ENCODE measurements around the gene TAX1BP1.
"Not testable (repeated sequence)": the region's sequence is repeated elsewhere in the genome, so short reads cannot be mapped to it uniquely, and the experiment has no call there.

The TAX1BP1 gene

DNA sequence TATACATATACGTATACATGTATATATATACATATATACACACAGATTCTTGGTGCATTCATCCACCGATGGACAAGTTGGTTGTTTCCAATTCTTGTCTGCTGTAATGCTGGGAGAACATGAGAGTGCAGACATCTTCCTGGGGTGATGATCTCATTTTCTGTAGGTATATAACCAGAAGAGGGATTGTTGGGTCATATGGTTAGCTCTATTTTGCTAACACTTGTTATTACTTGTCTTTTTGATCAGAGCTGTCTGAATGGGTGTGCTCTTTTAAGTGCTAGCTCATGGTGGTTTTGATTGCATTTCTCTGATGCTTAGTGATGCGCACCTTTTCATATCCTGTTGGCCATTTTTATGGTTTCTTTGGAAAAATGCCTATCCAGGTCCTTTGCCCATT, 106.4 kb downstream of the TAX1BP1 start:
- no peak for DNase-seq

DNA sequence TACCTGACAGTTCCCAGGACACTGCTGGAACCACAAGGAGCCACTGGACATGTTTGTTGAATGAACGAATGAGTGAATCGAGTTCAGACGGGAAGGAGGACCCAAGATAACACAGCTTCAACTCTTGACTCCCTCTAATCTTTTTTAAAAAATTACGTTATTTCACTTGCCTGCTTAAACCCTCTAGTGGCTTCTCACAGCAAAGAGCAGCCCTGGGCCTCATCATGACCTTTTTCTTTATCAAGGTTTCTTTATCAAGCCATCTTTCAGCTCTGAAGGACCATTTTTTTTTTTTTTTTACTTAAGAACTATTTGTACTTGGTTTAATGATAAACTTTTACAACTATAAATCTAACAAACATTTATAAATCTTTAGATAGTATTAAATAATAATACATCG, 110.6 kb downstream of the TAX1BP1 start:
- DNase-seq = no peak

DNA sequence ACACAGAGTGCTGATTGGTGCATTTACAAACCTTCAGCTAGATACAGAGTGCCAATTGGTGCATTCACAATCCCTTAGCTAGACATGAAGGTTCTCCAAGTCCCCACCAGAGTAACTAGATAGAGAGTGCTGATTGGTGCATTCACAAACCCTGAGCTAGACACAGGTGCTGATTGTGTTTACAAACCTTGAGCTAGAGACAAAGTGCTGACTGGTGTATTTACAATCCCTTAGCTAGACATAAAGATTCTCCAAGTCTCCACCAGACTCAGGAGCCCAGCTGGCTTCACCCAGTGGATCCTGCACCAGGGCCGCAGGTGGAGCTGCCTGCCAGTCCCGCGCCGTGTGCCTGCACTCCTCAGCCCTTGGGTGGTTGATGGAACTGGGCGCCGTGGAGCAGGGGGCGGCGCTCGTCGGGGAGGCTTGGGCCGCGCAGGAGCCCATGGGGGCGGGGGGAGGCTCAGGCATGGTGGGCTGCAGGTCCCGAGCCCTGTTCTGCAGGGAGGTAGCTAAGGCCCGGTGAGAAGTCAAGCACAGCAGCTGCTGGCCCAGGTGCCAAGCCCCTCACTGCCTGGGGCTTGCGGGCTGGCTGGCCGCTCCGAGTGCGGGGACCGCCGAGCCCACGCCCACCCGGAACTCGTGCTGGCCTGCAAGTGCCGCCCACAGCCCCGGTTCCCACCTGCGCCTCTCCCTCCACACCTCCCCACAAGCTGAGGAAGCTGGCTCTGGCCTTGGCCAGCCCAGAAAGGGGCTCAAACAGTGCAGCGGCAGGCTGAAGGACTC, 116.9 kb downstream of the TAX1BP1 start:
- DNase-seq = not testable (repeated sequence)

DNA sequence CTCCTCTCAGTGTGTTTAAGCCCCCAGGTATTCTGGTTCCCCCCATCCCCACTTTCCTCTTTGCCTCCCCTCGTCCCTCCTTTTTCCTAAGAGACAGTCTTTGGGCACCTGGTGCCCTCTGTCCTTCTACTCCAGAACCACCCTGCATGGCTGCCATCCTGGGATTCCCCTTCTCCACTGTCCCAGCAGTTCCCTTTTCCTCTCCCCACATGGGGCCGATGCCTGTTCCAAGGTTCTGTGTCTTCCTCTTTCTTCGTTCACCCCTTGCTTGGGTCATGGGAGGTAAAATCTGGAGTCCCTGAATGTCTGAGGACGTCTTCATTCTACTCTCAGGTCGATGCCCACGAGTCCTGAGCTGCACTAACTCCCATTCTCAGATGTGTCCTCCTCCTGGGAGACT, 120.8 kb downstream of the TAX1BP1 start:
- no peak for DNase-seq

DNA sequence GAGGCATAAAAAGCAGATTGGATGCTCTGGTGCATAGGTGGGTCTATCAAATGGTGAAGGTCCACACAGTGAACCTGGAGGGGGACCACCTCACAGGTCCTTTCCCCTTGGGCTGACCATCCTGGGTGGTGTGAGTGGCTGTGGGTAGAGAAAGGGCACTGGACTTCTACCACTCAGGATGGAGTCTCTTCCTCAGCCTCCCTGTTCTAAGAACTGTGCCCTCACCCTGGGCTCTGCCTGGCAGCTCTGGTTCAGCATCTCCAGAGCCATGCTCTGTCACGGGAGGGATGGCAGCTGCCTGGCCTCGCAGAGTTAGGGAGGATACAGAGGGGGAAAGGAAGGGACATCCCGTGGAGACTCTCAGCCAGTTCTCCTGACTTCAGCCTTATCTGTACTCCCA, 121.8 kb downstream of the TAX1BP1 start:
- DNase-seq = no peak

DNA sequence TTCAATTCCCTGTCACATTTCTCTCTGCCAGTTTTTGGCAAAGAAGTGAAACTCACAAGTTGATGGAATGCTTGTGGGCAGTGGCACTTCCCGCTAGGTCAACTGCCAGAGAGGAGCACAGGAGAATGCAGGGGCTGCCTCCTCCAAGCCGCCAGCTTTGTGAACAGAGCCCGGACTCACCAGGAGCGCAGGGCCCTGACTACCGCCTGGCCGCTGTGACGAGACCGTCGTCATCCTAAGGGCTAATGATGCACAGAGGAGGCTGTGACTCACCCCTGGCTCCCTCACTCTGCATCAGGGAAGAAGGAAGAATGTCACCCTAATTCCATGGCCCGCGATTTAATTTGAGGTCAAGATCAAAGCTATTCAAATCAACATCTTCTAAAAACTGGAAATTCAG, 123.9 kb downstream of the TAX1BP1 start:
- no peak for DNase-seq

DNA sequence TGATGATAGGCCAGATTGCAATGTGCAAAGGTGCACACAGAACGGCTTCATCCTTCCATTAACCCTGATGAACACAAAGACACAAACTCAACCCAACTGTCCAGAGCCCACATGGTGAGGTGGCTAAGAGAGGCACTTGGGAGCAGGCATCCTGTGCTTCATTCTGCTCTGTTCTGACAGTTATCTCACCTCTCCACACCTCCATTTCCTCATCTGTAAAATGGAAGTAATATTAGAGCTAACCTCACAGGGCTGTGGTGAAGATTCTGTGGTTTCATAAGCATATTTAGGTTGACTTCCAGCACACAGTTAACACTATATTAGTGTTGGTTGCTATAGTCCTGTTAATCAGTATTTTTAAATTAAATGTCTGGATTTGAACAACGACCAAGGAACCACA, 126.3 kb downstream of the TAX1BP1 start:
- DNase-seq = no peak

DNA sequence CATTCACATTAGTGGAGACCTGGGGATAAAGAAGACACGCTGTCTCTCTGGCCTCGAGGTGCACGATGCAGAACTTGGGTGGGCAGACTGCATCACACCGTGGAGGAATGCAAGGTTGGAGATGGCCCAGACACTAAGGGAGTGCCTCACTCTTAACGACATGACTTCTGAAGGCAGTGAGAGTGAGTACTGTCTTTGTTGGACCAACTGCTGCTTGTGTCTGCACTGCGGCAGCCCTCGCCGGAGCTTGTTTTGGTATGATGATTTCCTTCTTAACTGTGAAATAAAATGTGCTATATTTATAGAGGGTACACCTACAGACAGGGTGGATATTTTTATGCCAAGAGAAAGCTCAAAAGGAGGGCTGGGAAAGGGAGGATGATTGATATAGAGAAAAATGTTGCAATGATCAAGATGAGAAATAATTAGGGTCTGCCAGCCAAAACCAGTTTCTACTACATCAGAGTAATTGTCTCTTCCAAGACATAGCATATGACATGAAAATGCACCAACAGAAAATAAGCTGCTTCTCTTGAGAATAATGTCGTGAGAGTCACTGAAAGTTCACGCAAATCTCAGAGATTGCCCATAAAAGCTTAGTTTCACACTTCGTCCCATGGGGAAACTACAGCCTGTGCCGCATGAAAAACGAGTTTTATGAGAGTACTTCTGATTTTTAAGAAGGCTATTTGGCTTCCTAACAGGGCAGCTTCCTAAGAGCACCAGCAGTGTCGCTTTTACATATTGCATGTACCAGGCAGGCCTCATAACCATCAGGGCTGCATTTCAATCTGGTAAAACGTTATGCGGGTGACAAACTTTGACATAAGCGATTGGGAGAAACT, 127.1 kb downstream of the TAX1BP1 start:
- no peak for DNase-seq

DNA sequence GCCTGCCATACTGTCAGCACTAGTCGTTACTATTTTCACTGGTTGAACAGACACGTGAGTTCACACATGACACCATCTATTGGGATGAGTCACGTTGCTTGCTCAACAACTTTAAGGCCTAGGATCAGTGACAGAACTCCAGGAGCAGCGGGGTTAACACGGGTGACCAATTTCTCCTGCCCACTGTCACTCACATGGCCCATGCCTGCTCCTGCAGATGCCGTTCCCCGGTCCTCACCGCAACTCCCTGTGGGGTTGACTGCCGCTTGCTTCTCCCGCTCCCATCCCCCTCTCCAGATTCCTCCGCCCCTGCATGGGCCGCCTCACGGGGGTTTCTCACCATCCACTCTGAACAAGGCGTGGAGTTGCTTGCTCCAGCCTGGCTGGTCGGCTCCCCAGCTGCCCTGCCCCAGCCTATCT, 128.2 kb downstream of the TAX1BP1 start:
- peak; percentile 86 for DNase-seq

DNA sequence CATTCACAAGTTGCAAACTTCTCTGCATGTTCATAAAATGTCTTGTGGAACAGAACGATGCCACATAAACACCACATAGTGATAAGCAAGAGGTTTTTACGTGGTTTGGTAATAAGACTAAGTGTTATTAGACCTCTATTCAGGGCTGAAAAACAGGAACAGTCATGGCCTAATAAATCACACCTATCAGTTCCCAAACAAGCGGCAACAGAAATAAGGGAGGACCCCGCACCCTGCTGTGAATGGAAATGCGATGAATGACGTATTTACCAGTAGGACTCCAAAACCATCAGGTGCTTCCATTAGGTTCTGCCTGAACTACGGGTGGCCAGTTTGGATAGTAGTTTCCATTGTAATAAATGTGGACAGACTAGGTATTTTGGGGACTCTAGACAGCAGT, 129.1 kb downstream of the TAX1BP1 start:
- no peak for DNase-seq

DNA sequence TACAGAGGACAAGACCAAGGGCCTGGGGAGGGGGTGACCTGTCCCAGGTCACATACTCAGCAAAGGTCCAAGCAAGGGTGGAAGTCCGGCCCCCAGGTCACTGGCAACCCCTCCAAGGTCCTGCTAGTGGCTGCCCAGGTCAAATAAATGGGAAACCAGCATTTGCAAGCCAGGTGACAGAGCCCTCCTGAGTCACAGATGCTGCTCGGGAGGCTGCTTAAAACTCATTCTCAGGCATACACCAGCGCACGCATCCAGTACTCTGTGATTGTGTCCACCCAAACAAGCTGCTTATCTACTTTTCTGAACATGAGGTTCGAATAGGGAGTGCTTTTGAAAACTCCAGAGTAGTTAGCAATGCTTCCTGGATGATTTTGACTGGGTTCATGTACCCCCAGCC, 130.6 kb downstream of the TAX1BP1 start:
- DNase-seq = no peak

DNA sequence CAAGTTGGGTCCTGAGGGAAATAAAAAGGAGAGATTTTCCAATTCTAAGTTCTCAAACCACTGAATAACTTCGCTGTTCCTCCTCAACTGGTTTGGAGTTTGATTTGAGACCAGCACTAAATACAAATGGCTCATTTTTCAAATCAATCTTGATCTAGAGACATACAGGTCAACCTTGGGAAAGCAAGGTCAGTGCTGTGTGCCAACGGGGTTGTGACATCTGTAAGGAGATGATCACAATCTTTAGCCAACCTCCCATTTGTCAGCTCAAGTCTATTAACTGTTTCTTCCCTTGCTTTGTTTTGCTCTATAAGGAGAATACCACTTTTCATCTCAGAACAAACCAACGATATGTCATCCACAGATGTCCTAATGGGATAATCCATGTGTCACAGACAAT, 131.1 kb downstream of the TAX1BP1 start:
- DNase-seq = no peak

DNA sequence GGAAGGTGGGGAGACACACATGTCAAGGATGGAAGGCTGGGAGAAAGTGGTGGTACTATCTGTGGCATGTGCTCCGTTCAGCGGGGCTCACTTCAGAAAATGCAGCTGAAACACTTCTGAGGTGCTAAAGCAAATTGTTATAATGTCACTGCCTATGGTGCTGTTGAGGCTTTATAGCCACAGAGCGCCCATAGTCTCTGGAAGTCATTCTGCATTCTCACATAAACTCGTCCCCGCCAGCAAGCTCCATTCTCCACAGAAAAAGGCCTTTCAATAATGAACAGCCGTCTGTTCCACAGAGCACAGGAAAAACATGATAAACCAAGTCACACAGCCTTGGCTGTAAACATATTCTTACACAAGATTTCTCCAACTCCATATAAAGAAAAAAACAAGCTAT, 131.9 kb downstream of the TAX1BP1 start:
- no peak for DNase-seq

DNA sequence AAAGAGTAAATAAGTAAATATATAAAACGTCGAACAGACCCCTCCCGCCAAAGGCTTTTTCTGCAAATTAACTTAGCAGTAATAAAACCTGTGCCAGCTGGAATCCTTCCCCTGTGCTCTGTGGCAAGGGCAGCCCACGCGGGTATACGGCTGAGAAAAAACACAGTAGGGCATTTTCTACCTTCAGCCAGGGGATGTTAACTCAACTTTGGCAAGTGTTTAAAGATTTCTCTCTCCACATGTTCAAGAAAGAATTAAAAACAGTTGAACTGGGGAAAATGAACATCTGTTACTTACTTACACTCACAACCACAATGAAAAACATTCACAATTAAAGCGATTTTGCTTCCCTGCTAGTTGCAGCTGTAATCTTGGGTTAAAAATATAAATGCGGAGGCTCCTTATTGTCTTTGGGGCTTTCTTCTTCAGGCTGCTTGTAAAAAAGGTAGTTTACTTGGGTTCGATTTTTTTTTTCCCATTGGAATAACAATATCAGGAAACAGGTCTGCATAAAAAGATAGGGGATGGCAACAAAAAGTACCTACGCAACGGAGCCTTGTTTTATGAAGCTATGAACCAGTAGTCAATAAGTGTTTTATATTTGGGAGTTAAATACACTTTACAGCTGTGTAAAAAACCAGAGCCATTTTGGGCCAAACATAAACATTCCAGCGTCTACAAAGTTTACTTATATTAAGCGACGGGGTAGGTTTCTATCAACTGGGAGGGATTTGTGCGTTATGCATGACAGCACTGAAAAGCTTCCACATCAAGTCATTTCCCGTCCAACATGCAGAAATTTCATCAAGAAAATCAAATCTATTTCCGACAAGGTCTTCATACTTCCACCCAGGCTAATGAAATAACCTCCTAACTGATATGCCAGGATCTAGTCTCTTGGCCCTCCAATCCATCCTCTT, 132.7 kb downstream of the TAX1BP1 start:
- no peak for DNase-seq

DNA sequence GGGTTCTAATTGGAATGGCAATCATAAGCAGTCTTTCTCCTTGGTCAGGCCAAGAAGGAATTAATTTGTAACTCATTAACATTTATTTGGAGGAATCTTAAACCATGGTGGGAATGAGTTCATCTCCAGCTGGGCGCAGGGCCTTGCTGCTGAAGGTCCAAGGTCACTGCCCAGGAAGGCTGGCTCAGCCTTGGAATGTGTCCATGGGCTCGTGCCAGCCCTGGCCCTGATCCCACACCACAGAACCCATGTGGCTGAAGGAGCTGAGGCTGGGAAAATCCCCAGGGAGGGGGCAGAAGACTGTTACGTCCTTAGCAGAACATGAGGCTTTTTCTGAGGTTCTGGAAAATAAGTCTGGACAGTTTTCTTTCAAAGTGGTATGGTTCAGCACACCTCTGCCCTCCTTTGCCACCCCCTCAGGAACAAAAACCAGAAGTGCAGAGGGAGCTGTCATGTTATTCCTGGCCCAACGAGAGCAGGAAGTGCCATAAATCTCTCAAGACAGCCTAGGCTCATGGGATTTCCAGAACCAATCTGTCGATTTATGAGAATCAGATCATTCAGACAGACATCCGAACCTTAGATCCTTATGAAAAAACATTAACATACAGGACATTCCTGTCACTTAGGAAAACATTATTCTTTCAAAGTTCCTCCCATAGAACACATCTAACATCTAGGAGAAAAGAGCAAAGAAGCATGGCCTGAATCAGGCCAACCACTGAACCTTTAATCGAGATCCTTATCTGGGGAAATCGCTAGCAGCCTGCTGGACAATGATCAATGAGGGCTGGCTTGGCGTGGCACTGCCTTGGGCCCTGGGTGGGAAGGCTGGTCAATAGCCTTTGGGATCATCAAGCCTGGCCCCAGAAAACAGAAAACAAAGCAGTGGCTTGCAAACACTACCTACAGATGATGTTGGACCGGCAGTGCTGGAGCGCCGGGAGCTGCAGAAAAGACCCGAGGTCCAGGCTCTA, 134.3 kb downstream of the TAX1BP1 start:
- no peak for DNase-seq

DNA sequence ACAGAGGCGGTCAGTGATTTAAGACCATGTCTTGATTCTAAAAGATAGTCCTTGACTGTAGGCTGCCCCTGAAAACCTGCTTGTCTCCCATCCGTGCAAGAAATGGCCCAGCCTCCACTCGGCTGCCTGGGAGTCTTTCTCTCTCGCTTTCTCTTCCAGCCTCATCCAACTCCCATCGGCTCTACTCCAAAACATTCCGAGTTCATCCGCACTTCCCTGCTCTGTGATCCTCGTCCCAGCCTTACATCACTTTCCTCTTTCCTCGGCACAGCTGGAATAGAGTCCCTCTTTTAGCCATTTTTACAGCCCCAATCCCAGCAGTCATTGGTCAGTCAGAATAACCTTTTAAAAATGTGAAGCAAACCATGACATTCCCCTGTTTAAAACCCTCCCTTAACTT, 135.1 kb downstream of the TAX1BP1 start:
- DNase-seq = no peak

DNA sequence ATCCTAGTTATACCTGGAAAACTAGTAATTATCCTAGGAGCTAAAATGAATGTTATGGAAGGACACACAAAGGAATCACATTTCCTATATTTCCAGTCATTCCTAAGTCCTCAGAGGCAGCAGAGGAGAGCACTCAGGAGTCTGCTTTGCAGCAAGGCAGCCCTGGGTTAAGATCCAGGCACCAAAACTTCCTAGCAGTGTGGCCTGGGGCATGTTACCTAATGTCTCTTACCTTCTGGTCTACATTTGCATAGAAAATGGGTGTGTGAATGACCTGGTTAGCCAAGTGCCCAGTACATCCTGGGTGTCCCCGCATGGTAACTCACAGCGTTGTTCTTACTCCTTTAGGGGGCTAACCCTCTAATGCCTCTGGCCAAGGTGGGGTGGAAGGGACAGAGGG, 135.9 kb downstream of the TAX1BP1 start:
- no peak for DNase-seq

DNA sequence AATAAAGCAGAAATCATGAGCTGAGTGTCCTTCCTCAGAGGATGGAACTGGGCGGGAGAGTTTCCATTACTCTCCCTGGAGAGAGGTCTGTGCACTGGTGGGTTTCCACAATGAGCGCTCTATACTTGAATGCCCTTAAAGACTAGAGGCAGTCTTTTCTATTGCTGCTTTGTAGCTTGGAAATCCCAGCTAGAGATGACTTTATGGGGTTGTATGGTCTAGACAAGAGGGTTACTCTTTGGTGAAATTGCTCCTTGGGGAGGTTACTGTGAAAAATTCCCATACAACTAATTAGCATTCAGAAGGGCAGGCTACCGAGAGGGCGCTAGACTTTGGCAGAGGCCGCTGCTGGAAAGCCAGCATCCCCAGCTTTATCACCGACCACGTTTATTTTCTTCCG, 136.8 kb downstream of the TAX1BP1 start:
- no peak for DNase-seq
